K562 (cell line): ENCODE data around the gene GALNT12. TPM values are rescaled to one million over a fixed set of nuclear protein-coding genes. Genes with fewer than 3 reads are reported as not detected.

Experiments used
- ARID2 ChIP-seq: fragments of 450-650 bp; IDR thresholded peaks from 2 replicates; pipeline ENCODE4 v1.6.1; 2017; ENCODE audit warnings: antibody characterized with exemption, mild to moderate bottlenecking
- NCOA6 ChIP-seq: fragments of 450-650 bp; IDR thresholded peaks from 2 replicates; pipeline ENCODE4 v1.6.1; 2017; ENCODE audit warnings: mild to moderate bottlenecking
- PRDM10 ChIP-seq: fragments of 450-650 bp; IDR thresholded peaks from 2 replicates; pipeline ENCODE4 v1.6.1; 2018; ENCODE audit not compliant: partially characterized antibody
- RHOXF2B ChIP-seq: fragments of 250-450 bp; sonication (Bioruptor Pico); conservative IDR thresholded peaks from 2 replicates; pipeline ENCODE4 v1.5.1; 2021
- SIX5 ChIP-seq, 2 experiments: IDR thresholded peaks; 2 replicates each; pipeline ENCODE4 v1.6.1; 2011; ENCODE audit warnings: low read length in 2 of 2, borderline replicate concordance in 1 of 2, low read depth in 1 of 2, mild to moderate bottlenecking in 1 of 2, moderate library complexity in 1 of 2; ENCODE audit not compliant: insufficient read depth in 1 of 2
- THAP12 ChIP-seq: fragments of 250-450 bp; sonication (Bioruptor Pico); IDR thresholded peaks from 2 replicates; pipeline ENCODE4 v1.9.0; 2021; ENCODE audit warnings: mild to moderate bottlenecking, inconsistent platforms
- ZNF184 ChIP-seq: sonication (generic); formaldehyde crosslinking; IDR thresholded peaks from 2 replicates; pipeline ENCODE4 v1.5.0; 2020; ENCODE audit warnings: missing genetic modification reagents
- polyA plus RNA-seq, 8 experiments: library from polyadenylated mRNA; depleted of rRNA in 4 of 8; stranded (reverse) in 5 of 8; unstranded in 3 of 8; fragments of >200 nt; fragmentation: Nextera tagmentation in 2 of 8; fragmentation: Illumina TruSeq in 1 of 8; extraction: Ambion mirVana in 2 of 8; extraction: Trizol in 1 of 8; gene quantifications; 2 replicates each; pipeline versions ENCODE4 v1.2.1 to v1.2.3, GENCODE V29; 2011 to 2014; ENCODE audit warnings: inconsistent platforms in 1 of 8, missing spikeins in 1 of 8
- total RNA-seq, 7 experiments: library from RNA; depleted of rRNA in 6 of 7; stranded (reverse); fragments of >200 nt in 6 of 7; fragmentation: Illumina TruSeq in 2 of 7; extraction: Trizol in 2 of 7; gene quantifications; 2 replicates each; pipeline versions ENCODE4 v1.2.1 to v1.2.3, GENCODE V29; 2011 to 2021; ENCODE audit warnings: low replicate concordance in 1 of 7
- TF ChIP-seq, protein P1 (sequence below): fragments of 250-450 bp; sonication (Bioruptor Pico); IDR thresholded peaks from 2 replicates; pipeline ENCODE4 v1.8.0; 2021; ENCODE audit warnings: borderline replicate concordance, mild to moderate bottlenecking, moderate library complexity; ENCODE audit not compliant: poor library complexity, severe bottlenecking
- TF ChIP-seq, protein P2 (sequence below): fragments of 250-450 bp; sonication (Bioruptor Pico); IDR thresholded peaks from 2 replicates; pipeline ENCODE4 v1.8.0; 2022; ENCODE audit warnings: inconsistent platforms, mild to moderate bottlenecking, moderate library complexity, borderline replicate concordance

GALNT12 gene
- total and polyA plus RNA-seq, 9 of the 15 experiments (the other 6 are each of a cell fraction or from before 2014, with no cell fraction given) = 29.7 to 82.9 (median 44.2) TPM

DNA sequence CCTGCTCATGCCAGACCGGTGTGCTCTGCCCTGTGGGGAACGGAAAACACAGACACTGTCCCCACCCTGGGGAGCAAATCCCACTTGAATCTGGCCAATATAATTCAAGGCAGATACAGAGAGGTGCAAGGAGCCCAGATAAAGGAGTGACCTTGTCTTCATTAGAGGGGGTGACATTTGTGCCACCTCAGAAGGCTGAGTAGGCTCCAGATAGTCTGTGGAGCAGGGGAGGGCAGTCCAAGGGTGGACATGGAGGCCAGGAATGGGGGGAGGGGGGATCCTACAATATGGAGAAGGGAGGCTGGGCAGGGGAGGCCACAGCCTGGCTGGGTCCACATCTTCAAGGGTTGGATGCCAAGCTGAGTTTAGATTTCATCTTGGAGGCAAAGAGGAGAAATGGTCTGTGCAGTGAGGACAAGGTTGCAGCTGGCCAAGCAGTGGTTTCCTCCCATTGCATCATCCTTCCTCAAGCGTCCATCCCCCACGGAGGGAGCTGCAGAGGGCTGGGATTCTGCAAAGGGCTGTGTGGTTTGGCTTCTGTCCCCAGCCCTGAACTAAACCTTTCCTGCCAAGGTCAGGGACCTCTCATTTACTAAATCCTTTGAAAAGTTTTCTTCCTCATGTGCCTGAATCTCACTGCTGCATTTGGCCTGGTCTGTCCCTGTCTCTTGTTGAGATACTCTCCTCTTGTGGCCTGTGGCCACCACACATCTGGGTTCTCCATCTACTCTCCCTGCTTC, 60.1 kb downstream of the GALNT12 start (continued):
- TF ChIP-seq SIX5 (IDR thresholded peaks at IDR 0.05; ENCODE audit: borderline replicate concordance in 1 of 2, insufficient read depth in 1 of 2, low read depth in 1 of 2, low read length in 2 of 2) = no peak
- TF ChIP-seq, protein P1, sequence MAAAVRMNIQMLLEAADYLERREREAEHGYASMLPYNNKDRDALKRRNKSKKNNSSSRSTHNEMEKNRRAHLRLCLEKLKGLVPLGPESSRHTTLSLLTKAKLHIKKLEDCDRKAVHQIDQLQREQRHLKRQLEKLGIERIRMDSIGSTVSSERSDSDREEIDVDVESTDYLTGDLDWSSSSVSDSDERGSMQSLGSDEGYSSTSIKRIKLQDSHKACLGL (CRISPR knock-in tag) = no peak
- TF ChIP-seq ARID2 = no peak
- TF ChIP-seq THAP12 (CRISPR knock-in tag) = no peak
- TF ChIP-seq NCOA6 = no peak
- TF ChIP-seq RHOXF2B (CRISPR knock-in tag) = no peak
- peak; percentile 76 for TF ChIP-seq PRDM10
- TF ChIP-seq, protein P2, sequence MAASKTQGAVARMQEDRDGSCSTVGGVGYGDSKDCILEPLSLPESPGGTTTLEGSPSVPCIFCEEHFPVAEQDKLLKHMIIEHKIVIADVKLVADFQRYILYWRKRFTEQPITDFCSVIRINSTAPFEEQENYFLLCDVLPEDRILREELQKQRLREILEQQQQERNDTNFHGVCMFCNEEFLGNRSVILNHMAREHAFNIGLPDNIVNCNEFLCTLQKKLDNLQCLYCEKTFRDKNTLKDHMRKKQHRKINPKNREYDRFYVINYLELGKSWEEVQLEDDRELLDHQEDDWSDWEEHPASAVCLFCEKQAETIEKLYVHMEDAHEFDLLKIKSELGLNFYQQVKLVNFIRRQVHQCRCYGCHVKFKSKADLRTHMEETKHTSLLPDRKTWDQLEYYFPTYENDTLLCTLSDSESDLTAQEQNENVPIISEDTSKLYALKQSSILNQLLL = no peak
- no peak for TF ChIP-seq ZNF184
